HG03196 (cell line): Measurements from ENCODE around the gene SMTN.

Source experiments
- ATAC-seq: cut with Tn5 transposase; IDR thresholded peaks from one replicate; pipeline ENCODE4 v1.9.1; 2021; ENCODE audit not compliant: unreplicated experiment

Gene SMTN

GRCh38 chr22:31125521-31126117, 44.5 kb downstream of the SMTN start:
- ATAC-seq: no peak

GRCh38 chr22:31126128-31126868, 45.2 kb downstream of the SMTN start:
- ATAC-seq: no peak

- no peak for ATAC-seq
Measured at GRCh38 chr22:31126869-31127175, 45.7 kb downstream of the SMTN start.

- ATAC-seq: no peak
Measured at GRCh38 chr22:31127181-31127772, 46.2 kb downstream of the SMTN start.

GRCh38 chr22:31128156-31128555, 47.0 kb downstream of the SMTN start:
- ATAC-seq: no peak

GRCh38 chr22:31130873-31131272, 49.8 kb downstream of the SMTN start:
- no peak for ATAC-seq

- ATAC-seq: no peak
Measured at GRCh38 chr22:31133911-31134310, 52.8 kb downstream of the SMTN start.

GRCh38 chr22:31134688-31135087, 53.6 kb downstream of the SMTN start:
- no peak for ATAC-seq

- ATAC-seq: no peak
Measured at GRCh38 chr22:31135706-31136105, 54.6 kb downstream of the SMTN start.

- no peak for ATAC-seq
Measured at GRCh38 chr22:31136155-31136554, 55.0 kb downstream of the SMTN start.

- ATAC-seq: no peak
Measured at GRCh38 chr22:31136711-31137110, 55.6 kb downstream of the SMTN start.

- ATAC-seq: no peak
Measured at GRCh38 chr22:31137721-31138120, 56.6 kb downstream of the SMTN start.

GRCh38 chr22:31138126-31138525, 57.0 kb downstream of the SMTN start:
- no peak for ATAC-seq

GRCh38 chr22:31139066-31139465, 57.9 kb downstream of the SMTN start:
- no peak for ATAC-seq

- no peak for ATAC-seq
Measured at GRCh38 chr22:31139866-31140716, 59.0 kb downstream of the SMTN start, which contains the start of gene PLA2G3. TSS of gene PLA2G3 (minus strand) at chr22:31140508. CDS start at chr22:31140354, 154 bp downstream.

GRCh38 chr22:31140746-31141145, 59.6 kb downstream of the SMTN start:
- no peak for ATAC-seq

GRCh38 chr22:31141551-31141950, 60.4 kb downstream of the SMTN start:
- ATAC-seq: no peak

GRCh38 chr22:31142285-31142684, 61.2 kb downstream of the SMTN start:
- no peak for ATAC-seq

GRCh38 chr22:31143038-31143437, 61.9 kb downstream of the SMTN start:
- ATAC-seq: no peak

GRCh38 chr22:31143537-31143936, 62.4 kb downstream of the SMTN start:
- no peak for ATAC-seq

GRCh38 chr22:31144223-31144622, 63.1 kb downstream of the SMTN start:
- no peak for ATAC-seq

- no peak for ATAC-seq
Measured at GRCh38 chr22:31148488-31148887, 67.4 kb downstream of the SMTN start.
